Stimulated activated CD4-positive, alpha-beta T cell treated with anti-CD3 and anti-CD28 coated beads, TNF-alpha, amount 100 ng/mL, for 4 hours (primary cell): ENCODE measurements around the gene RPS16.
"Not testable (repeated sequence)": the region's sequence is repeated elsewhere in the genome, so short reads cannot be mapped to it uniquely, and the experiment has no call there.

ENCODE experiments used
- DNase-seq, 3 experiments: peaks; one replicate each; pipeline ENCODE4 v3.0.0-alpha.2; 2020; ENCODE audit warnings: low read depth in 3 of 3

RPS16 gene

DNA sequence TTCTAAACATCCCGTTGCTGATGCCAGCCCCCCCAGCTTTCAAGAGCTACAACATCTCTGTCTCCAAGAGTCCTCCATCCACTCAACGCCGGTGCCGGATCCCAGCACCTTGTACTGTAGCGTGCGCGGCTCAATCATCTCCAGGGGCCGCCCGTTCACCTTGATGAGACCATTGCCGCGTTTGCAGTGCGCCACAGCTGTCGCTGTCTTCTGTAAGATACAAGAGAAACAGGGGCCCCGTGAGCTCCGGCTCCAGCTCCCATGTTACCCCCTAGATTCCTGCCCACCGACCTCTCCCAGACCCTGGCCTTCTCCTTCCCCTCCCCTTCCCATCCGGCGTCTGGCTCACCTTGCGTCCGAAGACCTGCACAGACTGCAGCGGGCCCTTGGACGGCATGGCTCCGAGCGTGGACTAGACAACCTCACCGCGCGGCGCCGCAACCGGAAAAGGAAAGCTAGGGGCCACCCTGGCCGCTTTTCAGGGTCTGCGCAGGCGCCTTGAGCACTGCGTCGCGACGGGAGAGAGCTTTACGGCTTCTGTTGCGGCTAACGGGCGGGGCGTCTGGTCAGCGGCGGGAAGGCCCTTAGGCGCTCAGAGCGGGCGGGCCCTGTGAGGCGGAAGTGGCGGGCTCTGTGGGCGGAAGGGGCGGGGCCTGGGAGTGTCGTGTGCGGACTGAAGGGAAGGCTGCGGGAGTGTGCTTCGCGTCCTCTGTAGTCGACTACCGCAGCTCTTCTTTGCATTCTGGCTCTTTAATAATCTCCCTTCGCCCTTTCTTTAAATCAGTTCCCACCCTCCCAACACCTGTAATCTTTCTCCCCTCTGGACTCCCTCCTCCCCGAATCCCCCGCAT, at the start of gene RPS16:
Gene RPS16, minus strand, starts transcription at position 451 of the 851 bp plus-strand sequence. Its CDS starts 54 bp downstream, at position 397.
- peak; percentile 99 for DNase-seq

GRCh38 chr19:39483141-39483540, 47.4 kb upstream of the RPS16 start:
- DNase-seq = no peak

GRCh38 chr19:39481676-39482075, 45.9 kb upstream of the RPS16 start:
- DNase-seq = no peak

- DNase-seq = no peak
Observed at GRCh38 chr19:39481229-39481545, 45.4 kb upstream of the RPS16 start.

GRCh38 chr19:39480337-39481228, 44.8 kb upstream of the RPS16 start, which contains the start of gene TIMM50:
Gene TIMM50, plus strand, starts transcription at chr19:39480838. Its CDS starts 16 bp downstream, at chr19:39480854.
- DNase-seq = peak; percentile 95 to 98 (median 96)

DNA sequence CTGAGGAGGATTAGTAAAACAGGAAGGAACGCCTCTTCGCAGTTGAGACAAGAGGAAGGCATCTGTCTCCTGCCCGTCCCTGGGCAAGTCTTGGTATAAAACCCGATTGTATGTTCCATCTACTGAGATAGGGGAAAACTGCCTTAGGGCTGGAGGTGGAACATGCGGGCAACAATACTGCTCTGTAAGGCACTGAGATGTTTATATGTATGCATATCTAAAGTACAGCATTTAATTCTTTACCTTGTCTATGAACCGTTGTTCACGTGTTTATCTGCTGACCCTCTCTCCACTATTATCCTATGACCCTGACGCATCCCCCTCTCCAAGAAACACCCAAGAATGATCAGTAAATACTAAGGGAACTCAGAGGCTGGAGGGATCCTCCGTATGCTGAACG, 44.2 kb upstream of the RPS16 start:
- DNase-seq = no peak

DNA sequence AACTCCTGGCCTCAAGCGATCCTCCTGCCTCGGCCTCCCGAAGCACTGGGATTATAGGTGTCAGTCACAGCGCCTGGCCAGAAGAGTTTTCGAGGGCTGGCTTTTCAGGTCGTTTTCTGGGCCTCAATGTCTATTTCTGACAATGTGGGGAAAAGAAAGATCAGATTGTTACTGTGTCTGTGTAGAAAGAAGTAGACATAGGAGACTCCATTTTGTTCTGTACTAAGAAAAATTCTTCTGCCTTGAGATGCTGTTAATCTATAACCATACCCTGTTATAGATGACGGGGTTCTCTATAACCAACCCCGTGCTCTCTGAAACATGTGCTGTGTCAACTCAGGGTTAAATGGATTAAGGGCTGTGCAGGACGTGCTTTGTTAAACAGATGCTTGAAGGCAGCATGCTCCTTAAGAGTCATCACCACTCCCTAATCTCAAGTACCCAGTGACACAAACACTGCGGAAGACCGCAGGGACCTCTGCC, 43.6 kb upstream of the RPS16 start:
- DNase-seq = not testable (repeated sequence)

DNA sequence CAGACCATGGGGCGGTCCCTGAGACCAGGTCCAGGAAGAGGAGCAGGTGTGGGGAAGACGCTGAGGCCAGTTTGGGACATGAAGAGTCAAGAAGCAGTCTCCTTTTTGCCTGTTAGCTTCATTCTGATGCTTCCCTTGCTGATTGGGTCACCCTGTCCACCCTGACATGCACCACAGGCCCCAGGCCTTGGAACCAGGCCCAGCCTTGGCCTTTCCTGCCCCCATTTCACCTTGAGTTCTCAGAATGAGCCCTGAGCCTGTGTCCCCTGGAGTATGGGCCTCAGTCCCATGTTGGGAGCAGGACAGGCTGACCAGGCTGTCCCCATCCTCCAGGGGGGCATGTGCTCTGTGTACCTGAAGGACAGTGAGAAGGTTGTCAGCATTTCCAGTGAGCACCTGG, 40.0 kb upstream of the RPS16 start:
- no peak for DNase-seq

- DNase-seq = peak; percentile 57 to 62 (median 60)
Observed at GRCh38 chr19:39474139-39474620, 38.4 kb upstream of the RPS16 start.

- DNase-seq = no peak
Observed at GRCh38 chr19:39473443-39473960, 37.8 kb upstream of the RPS16 start.

GRCh38 chr19:39472746-39473442, 37.1 kb upstream of the RPS16 start:
- no peak for DNase-seq

DNA sequence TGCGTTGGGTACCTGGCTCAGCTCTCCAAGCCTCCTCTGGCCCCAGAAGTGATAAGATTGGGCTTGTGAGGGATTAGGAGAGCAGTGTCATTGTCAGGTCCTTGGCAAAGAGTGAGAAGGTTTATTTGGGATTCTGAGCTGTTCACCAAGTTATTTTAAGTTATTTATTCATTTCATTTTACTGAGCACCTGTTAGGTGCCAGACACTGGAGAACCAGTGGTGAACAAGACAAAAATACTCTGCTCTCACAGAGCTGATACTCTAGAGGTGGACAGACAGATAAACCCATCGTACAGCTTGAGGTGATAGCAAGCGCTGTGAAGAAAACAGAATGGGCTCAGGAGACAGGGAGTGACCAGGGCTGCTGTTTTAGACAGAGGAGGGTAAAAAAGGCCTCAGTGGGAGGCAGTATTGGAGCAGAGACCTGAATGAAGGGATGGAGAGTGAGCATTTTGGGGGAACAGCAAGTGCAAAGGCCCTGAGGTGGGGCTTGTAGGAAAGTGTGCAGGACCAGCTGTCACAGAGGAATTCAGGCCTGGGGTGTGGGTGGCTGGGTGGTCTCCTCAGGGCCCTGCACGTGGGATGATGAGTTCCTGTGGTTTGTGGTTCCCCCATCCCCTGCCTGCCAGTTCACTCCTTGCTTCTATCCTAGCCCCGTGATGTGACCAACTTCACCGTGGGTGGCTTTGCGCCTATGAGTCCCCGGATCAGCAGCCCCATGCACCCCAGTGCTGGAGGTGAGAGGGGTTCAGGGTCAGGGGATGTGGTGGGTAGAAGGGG, 36.2 kb upstream of the RPS16 start:
- DNase-seq = no peak

- no peak for DNase-seq
Observed at GRCh38 chr19:39470724-39471339, 35.1 kb upstream of the RPS16 start.

DNA sequence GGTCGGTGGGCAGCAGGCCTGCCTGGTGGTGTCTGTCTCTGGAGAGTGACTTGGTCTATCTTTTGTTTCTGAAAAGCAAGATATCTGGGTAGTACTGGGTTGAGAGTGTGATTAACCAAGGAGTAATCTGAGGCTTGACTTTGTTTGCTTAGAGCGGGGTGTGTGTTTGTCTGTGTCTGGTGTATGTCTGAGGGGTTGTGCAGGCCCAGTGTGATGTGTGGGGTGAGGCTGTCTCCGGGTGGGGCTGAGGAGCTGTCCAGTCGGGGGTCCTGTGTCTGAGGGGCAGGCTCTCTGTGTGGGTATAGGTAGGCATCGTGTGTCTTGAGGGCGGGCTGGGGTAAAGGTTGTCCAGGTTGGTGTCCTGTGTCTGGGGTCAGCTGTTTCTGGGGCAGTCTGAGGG, 33.8 kb upstream of the RPS16 start:
- DNase-seq = no peak

DNA sequence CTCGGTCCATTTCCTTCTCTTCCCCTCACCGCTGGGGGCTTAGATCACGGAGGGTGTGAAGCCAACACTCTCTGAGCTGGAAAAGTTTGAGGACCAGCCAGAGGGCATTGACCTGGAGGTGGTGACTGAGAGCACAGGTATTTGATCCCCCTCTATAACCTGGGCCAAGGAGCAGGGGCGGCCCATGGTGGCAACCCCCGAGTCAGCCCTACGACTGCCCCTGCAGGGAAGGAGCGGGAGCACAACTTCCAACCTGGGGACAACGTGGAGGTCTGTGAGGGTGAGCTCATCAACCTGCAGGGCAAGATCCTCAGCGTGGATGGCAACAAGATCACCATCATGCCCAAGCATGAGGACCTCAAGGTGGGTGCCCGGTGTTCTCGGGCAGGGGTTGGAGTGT, 33.3 kb upstream of the RPS16 start:
- no peak for DNase-seq

DNA sequence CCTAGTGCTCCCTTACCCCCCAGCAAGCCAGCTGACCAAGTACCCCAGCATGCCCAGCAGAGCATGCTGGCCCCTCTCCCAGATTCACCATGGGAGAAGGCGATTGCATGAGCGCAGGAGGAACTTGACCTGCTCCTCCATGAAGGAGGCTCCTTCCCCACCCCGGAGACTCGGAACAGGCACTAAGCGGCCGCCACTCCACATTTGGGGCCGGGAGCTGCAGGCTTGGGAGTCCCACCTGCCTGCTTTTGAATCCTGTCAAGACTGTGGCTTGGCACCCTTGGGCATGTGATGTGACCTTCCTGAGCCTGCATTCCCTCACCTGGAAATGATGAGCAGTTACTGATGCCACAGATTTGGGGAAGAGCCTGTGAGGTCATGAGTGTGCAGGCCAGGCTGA, 32.2 kb upstream of the RPS16 start:
- no peak for DNase-seq

DNA sequence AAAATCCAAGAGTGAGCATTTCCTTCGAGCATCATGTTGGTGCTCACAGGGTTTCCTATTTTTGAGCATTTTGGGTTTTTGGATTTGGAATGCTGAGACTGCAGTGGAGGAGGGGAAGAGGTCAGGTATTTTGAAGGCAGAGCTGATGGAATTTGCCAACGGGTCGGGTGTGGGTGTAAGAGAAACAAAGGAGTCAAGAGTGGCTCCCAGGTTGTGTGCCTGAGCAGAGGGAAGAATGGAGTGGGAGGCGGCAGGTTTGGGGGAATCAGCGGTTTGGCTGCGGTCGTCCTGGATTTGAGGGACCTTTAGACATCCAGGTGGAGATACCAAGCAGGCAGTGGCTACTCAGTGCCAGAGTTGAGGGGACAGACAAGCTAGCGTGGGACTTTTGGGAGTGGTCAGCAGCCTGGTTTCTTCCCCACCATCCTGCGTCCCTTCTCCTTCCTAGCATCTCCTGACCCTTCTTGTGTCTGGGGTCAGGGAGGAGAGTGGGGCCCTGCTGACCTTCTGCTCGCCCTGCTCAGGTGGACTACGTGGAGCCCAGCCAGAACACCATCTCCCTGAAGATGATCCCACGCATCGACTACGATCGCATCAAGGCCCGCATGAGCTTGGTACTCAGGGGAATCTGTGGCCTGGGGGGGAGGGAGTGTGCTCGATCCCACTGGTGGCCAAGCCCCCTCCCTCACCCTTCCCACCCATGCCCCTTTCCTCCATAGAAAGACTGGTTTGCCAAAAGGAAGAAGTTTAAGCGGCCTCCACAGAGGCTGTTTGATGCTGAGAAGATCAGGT, 30.4 kb upstream of the RPS16 start:
- no peak for DNase-seq

DNA sequence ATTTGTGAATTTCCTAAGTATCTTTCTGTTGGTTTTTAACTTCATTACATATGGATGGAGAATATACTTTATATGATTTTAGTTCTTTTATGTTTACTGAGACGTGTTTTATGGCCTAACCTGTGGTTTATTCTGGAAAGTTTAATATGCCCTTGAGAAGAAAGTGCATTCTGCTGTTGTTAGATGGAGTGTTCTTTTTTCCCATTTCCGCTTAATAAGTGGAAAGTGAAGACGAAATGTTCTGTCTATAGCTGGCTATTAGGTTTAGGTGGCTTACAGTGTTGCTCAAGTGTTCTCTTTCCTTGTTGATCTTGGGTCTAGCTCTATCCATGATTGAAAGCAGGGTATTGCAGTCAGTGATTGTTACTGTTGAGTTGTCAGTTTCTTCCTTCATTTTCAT, 27.7 kb upstream of the RPS16 start:
- DNase-seq = no peak

GRCh38 chr19:39451257-39451656, 15.5 kb upstream of the RPS16 start:
- not testable (repeated sequence) for DNase-seq
